HL-60/S4 treated with phorbol 12-myristate 13-acetate at 8.2 ng/mL for 4 days and 3 days (cell line): ENCODE data around the gene LGR5.

ENCODE experiments used
- in situ Hi-C: fragments of 300-500 bp; cut with MboI; formaldehyde crosslinking; loops from 2 replicates; pipeline ENCODE4 v1.15.0; 2022; ENCODE audit warnings: low sequenced_read_pairs

LGR5 gene

GRCh38 chr12:71585218-71585617, 145.6 kb downstream of the LGR5 start:
- in situ Hi-C loops, result no loop called here

GRCh38 chr12:71587012-71587411, 147.4 kb downstream of the LGR5 start:
- in situ Hi-C loops, result no loop called here

GRCh38 chr12:71589478-71589881, 149.9 kb downstream of the LGR5 start:
- in situ Hi-C loops, result no loop called here

- in situ Hi-C loops, result no loop called here
These were observed 152.0 kb downstream of the LGR5 start for GRCh38 chr12:71591601-71592000.

GRCh38 chr12:71592841-71593240, 153.2 kb downstream of the LGR5 start:
- in situ Hi-C loops, result no loop called here

GRCh38 chr12:71594214-71594948, 154.8 kb downstream of the LGR5 start:
- in situ Hi-C loops, result no loop called here

GRCh38 chr12:71599210-71599609, 159.6 kb downstream of the LGR5 start:
- in situ Hi-C loops, result no loop called here

GRCh38 chr12:71601546-71601945, 161.9 kb downstream of the LGR5 start:
- in situ Hi-C loops, result no loop called here

GRCh38 chr12:71602761-71603577, 163.4 kb downstream of the LGR5 start:
- in situ Hi-C loops, result no loop called here

- in situ Hi-C loops, result no loop called here
These were observed 165.4 kb downstream of the LGR5 start for GRCh38 chr12:71605039-71605438.

- in situ Hi-C loops, result no loop called here
These were observed 168.1 kb downstream of the LGR5 start for GRCh38 chr12:71607494-71608330.

- in situ Hi-C loops, result no loop called here
These were observed 170.6 kb downstream of the LGR5 start for GRCh38 chr12:71610031-71610795.

GRCh38 chr12:71621938-71622337, 182.3 kb downstream of the LGR5 start:
- in situ Hi-C loops, result no loop called here

- in situ Hi-C loops, result no loop called here
These were observed 185.9 kb downstream of the LGR5 start for GRCh38 chr12:71625476-71625875.

GRCh38 chr12:71626098-71626497, 186.5 kb downstream of the LGR5 start:
- in situ Hi-C loops, result no loop called here

GRCh38 chr12:71626768-71627167, 187.2 kb downstream of the LGR5 start:
- in situ Hi-C loops, result no loop called here

- in situ Hi-C loops, result no loop called here
These were observed 187.9 kb downstream of the LGR5 start for GRCh38 chr12:71627438-71628002.
